Gastroesophageal sphincter (tissue), 3 donors: Measurements from ENCODE around the gene LIN9.

ENCODE experiments used
- EP300 ChIP-seq: sonication (generic); formaldehyde crosslinking; IDR thresholded peaks from one replicate; pipeline ENCODE4 v1.6.1; 2017; ENCODE audit warnings: antibody characterized with exemption, mild to moderate bottlenecking
- POLR2A ChIP-seq, 2 donors: fragments of 450-650 bp; IDR thresholded peaks; one replicate each; pipeline ENCODE4 v1.6.1; 2017; ENCODE audit warnings: antibody characterized with exemption in 2 of 2, mild to moderate bottlenecking in 2 of 2, moderate library complexity in 1 of 2
- TF ChIP-seq, protein P1 (sequence below), 4 experiments: fragments of 200-600 bp in 2 of 4; fragments of 450-650 bp in 2 of 4; sonication (generic) in 1 of 4; IDR thresholded peaks; one replicate each; pipeline ENCODE4 v1.5.1; 2017 to 2019; ENCODE audit warnings: antibody characterized with exemption in 4 of 4, mild to moderate bottlenecking in 2 of 4, moderate library complexity in 2 of 4

DNA sequence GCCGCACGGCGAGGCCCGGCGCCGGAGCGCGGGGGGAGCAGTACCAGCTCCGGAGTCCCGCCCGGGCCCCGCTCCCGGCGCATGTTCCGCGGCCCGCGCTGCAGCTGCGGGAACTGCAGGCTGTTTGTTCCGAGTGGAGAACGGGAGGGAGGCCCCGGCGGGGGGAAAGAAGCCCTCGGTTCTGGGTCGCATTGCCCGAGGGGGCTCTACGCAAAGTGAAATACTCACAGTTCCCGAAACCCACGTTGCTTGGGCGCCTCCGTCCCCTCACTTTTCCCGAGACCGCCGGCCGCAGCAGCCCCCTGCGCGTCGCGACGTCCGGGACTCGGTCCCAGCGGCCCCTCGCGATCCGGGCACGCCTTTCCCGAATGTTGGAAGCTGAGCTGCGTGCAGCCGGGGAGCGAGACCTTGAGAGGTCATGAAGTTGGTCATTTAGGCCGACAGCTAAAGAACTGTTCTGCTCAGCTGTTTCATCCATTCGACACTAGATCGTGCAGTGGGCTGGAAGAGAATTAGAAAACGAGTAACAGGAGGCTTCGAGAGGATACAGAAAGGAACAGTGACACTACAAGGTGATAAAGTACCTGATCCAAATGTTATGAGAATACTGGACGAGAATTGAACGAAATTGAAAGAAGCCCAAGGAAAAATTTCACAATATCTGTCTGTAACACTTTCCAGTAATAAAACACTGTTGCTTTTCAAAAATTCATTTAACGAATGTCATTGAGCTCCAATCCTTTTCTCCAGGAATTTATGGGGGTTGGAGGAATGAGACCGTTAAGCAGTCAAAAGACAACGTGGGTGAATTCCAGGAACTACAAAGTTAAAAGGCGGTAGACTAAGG, 657 bp upstream of the LIN9 start:
- TF ChIP-seq, protein P1, sequence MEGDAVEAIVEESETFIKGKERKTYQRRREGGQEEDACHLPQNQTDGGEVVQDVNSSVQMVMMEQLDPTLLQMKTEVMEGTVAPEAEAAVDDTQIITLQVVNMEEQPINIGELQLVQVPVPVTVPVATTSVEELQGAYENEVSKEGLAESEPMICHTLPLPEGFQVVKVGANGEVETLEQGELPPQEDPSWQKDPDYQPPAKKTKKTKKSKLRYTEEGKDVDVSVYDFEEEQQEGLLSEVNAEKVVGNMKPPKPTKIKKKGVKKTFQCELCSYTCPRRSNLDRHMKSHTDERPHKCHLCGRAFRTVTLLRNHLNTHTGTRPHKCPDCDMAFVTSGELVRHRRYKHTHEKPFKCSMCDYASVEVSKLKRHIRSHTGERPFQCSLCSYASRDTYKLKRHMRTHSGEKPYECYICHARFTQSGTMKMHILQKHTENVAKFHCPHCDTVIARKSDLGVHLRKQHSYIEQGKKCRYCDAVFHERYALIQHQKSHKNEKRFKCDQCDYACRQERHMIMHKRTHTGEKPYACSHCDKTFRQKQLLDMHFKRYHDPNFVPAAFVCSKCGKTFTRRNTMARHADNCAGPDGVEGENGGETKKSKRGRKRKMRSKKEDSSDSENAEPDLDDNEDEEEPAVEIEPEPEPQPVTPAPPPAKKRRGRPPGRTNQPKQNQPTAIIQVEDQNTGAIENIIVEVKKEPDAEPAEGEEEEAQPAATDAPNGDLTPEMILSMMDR (IDR thresholded peaks at IDR 0.05), result peak in 3 of 4 experiments; percentile 29 to 53 (median 47)
- TF ChIP-seq EP300, result no peak
- TF ChIP-seq POLR2A (IDR thresholded peaks at IDR 0.05), result peak in 1 of 2 donors; percentile 16
